GM12878 (cell line): ENCODE measurements around the gene TTC19. TPM values are rescaled to one million over a fixed set of nuclear protein-coding genes. Genes with fewer than 3 reads are reported as not detected.

Source experiments
- ATAC-seq: fragments of 200-7000 bp; cut with Tn5 transposase; 3 replicates; pipeline ENCODE4 v1.9.1; 2020; ENCODE audit warnings: mild to moderate bottlenecking, moderate library complexity
- BruUV-seq: library from RNA; stranded (reverse); fragments of 400-500 nt; replicated peaks from 2 replicates; lab custom pipeline; 2021; lab: Mats Ljungman, UMichigan
- CTCF ChIA-PET: fragments of 300-600 bp; sonication (Branson Sonifier 250); formaldehyde crosslinking; extraction: SDS; loops from one replicate; lab custom pipeline; 2021; ENCODE audit warnings: inconsistent platforms; lab: Yijun Ruan, JAX
- POLR2A ChIA-PET: fragments of 350-600 bp; formaldehyde crosslinking; extraction: SDS; loops from one replicate; lab custom pipeline; 2021; ENCODE audit warnings: inconsistent platforms; lab: Charles Lee
- RAD21 ChIA-PET: fragments of 300-600 bp; sonication (Branson Sonifier 250); formaldehyde crosslinking; loops from one replicate; lab custom pipeline; 2023; ENCODE audit warnings: antibody characterized with exemption; ENCODE audit not compliant: unreplicated experiment; lab: Charles Lee
- SMC1A ChIA-PET: fragments of 300-600 bp; sonication (Branson Sonifier 250); formaldehyde crosslinking; loops from one replicate; lab custom pipeline; 2023; ENCODE audit not compliant: unreplicated experiment, uncharacterized antibody; lab: Charles Lee
- DNase-seq: peaks from one replicate; pipeline ENCODE4 v3.0.0-alpha.2; 2011; ENCODE audit warnings: low read depth, low spot score
- FAIRE-seq: peaks from 3 replicates; lab custom pipeline; 2011; peaks lifted over from hg19 to GRCh38; lab: Jason Lieb, UNC
- H2AFZ ChIP-seq: 2 replicates; pipeline ENCODE4 v1.6.0; 2011; ENCODE audit warnings: low read depth, low read length, control low read depth; ENCODE audit not compliant: control insufficient read depth
- H3K27ac ChIP-seq: 2 replicates; pipeline ENCODE4 v1.5.1; 2011; ENCODE audit warnings: control low read depth; ENCODE audit not compliant: control insufficient read depth, insufficient read depth
- H3K27me3 ChIP-seq, 2 experiments: replicated peaks in 1 of 2; 2 replicates each; pipeline versions ENCODE4 v1.6.0 to v1.6.1; 2011; ENCODE audit warnings: low read length in 1 of 2; ENCODE audit not compliant: control insufficient read depth in 2 of 2, insufficient read depth in 2 of 2
- H3K36me3 ChIP-seq, 2 experiments: 2 replicates each; pipeline ENCODE4 v1.5.1; 2011; ENCODE audit warnings: low read length in 1 of 2; ENCODE audit not compliant: control insufficient read depth in 2 of 2, insufficient read depth in 2 of 2
- H3K4me1 ChIP-seq: 2 replicates; pipeline ENCODE4 v1.6.1; 2011; ENCODE audit warnings: mild to moderate bottlenecking, low read length, moderate library complexity, mixed read lengths; ENCODE audit not compliant: control insufficient read depth, insufficient read depth
- H3K4me2 ChIP-seq: 2 replicates; pipeline ENCODE4 v1.6.0; 2011; ENCODE audit warnings: control low read depth; ENCODE audit not compliant: control insufficient read depth, insufficient read depth
- H3K4me3 ChIP-seq: fragments of 200-600 bp; sonication (generic); 2 replicates; pipeline ENCODE4 v1.5.1; 2016
- H3K79me2 ChIP-seq: 2 replicates; pipeline ENCODE4 v1.6.0; 2011; ENCODE audit warnings: low read length; ENCODE audit not compliant: control insufficient read depth, insufficient read depth
- H3K9ac ChIP-seq: 2 replicates; pipeline ENCODE4 v1.8.0; 2011; ENCODE audit warnings: low read length, control low read depth, mixed read lengths; ENCODE audit not compliant: control insufficient read depth, insufficient read depth
- H3K9me3 ChIP-seq: replicated peaks from 3 replicates; pipeline ENCODE4 v1.5.1; 2011; ENCODE audit warnings: mild to moderate bottlenecking, low read length; ENCODE audit not compliant: control insufficient read depth, insufficient read depth
- H4K20me1 ChIP-seq: 2 replicates; pipeline ENCODE4 v1.6.0; 2011; ENCODE audit not compliant: control insufficient read depth, insufficient read depth
- BCL11A ChIP-seq: IDR thresholded peaks from 2 replicates; pipeline ENCODE4 v1.6.1; 2011; ENCODE audit warnings: low read depth, low read length
- CUX1 ChIP-seq: IDR thresholded peaks from 2 replicates; pipeline ENCODE4 v1.6.1; 2012; ENCODE audit warnings: improper control_type of control experiment, low read depth, low read length; ENCODE audit not compliant: insufficient replicate concordance
- DPF2 ChIP-seq: fragments of 450-650 bp; IDR thresholded peaks from 2 replicates; pipeline ENCODE4 v1.6.1; 2017; ENCODE audit warnings: mild to moderate bottlenecking
- ESRRA ChIP-seq: IDR thresholded peaks from 2 replicates; pipeline ENCODE4 v1.6.1; 2012; ENCODE audit warnings: mild to moderate bottlenecking, low read length, improper control_type of control experiment
- GABPA ChIP-seq: IDR thresholded peaks from 2 replicates; pipeline ENCODE4 v1.6.1; 2014; ENCODE audit warnings: antibody characterized with exemption, low read depth, mild to moderate bottlenecking, inconsistent platforms
- IKZF1 ChIP-seq: fragments of 450-650 bp; conservative IDR thresholded peaks from 2 replicates; pipeline ENCODE4 v1.6.1; 2017; ENCODE audit warnings: antibody characterized with exemption, mild to moderate bottlenecking
- JUNB ChIP-seq: IDR thresholded peaks from 2 replicates; pipeline ENCODE4 v1.6.1; 2016; ENCODE audit warnings: antibody characterized with exemption, mild to moderate bottlenecking
- MLLT1 ChIP-seq: fragments of 450-650 bp; IDR thresholded peaks from 2 replicates; pipeline ENCODE4 v1.6.1; 2016; ENCODE audit warnings: mild to moderate bottlenecking
- MTA3 ChIP-seq: IDR thresholded peaks from 2 replicates; pipeline ENCODE4 v1.6.1; 2012; ENCODE audit warnings: low read length, inconsistent platforms, borderline replicate concordance
- NFYB ChIP-seq: IDR thresholded peaks from 2 replicates; pipeline ENCODE4 v1.6.1; 2011; ENCODE audit warnings: low read depth, mild to moderate bottlenecking, low read length, improper control_type of control experiment, moderate library complexity; ENCODE audit not compliant: insufficient read depth
- NR2C2 ChIP-seq: IDR thresholded peaks from 2 replicates; pipeline ENCODE4 v1.6.1; 2011; ENCODE audit warnings: borderline replicate concordance, low read depth; ENCODE audit not compliant: control insufficient read depth, insufficient read length
- PAX5 ChIP-seq: IDR thresholded peaks from 2 replicates; pipeline ENCODE4 v1.6.1; 2011; ENCODE audit warnings: low read depth, low read length, borderline replicate concordance
- SREBF1 ChIP-seq: IDR thresholded peaks from 2 replicates; pipeline ENCODE4 v1.6.1; 2012; ENCODE audit warnings: mild to moderate bottlenecking, low read length
- ZBTB40 ChIP-seq: fragments of 450-650 bp; IDR thresholded peaks from 2 replicates; pipeline ENCODE4 v1.6.1; 2016; ENCODE audit warnings: mild to moderate bottlenecking, moderate library complexity, borderline replicate concordance
- ZNF24 ChIP-seq: fragments of 450-650 bp; IDR thresholded peaks from 2 replicates; pipeline ENCODE4 v1.6.1; 2017; ENCODE audit warnings: antibody characterized with exemption, mild to moderate bottlenecking
- WGBS: methylation state at CpG from one replicate; pipeline ENCODE4 v1.1.6; 2016; ENCODE audit warnings: low lambda C conversion rate; ENCODE audit not compliant: insufficient replicate concordance, insufficient coverage; ENCODE audit errors: missing lambda C conversion rate; 5-methylcytosine and 5-hydroxymethylcytosine counted together
- in situ Hi-C: fragments of 300-500 bp; cut with MboI; formaldehyde crosslinking; loops from 9 replicates; pipeline ENCODE4 v1.14.3; 2018; ENCODE audit warnings: mixed read lengths
- intact Hi-C: fragments of 100-400 bp; cut with micrococcal nuclease; formaldehyde crosslinking; loops from one replicate; pipeline ENCODE4 v1.14.2; 2022; ENCODE audit not compliant: unreplicated experiment
- polyA plus RNA-seq, 11 experiments: library from polyadenylated mRNA; depleted of rRNA in 4 of 11; unstranded in 6 of 11; stranded (reverse) in 5 of 11; fragments of >200 nt; fragmentation: Nextera tagmentation in 4 of 11; fragmentation: Illumina TruSeq in 1 of 11; extraction: Ambion mirVana in 4 of 11; extraction: Trizol in 1 of 11; gene quantifications; 1 replicate in 1 of 11; 2 replicates in 10 of 11; pipeline versions ENCODE4 v1.2.1 to v1.2.3, GENCODE V29; 2011 to 2016; ENCODE audit warnings: inconsistent platforms in 2 of 11, missing spikeins in 2 of 11, low read depth in 1 of 11
- total RNA-seq, 4 experiments: library from RNA; depleted of rRNA in 3 of 4; stranded (reverse); fragments of >200 nt in 3 of 4; fragmentation: Illumina TruSeq in 1 of 4; extraction: Trizol in 1 of 4; gene quantifications; 2 replicates each; pipeline versions ENCODE4 v1.2.1 to v1.2.3, GENCODE V29; 2013 to 2021

TTC19 gene
- total and polyA plus RNA-seq, 10 of the 15 experiments (the other 5 are each of a cell fraction or from before 2014, with no cell fraction given), result 5.3 to 29.8 (median 20.1) TPM

- FAIRE-seq, result no peak
- RAD21 ChIA-PET, result no interaction called here
- intact Hi-C loops, result no loop called here
- Histone ChIP-seq H3K4me3 (no peak overlapping the region), H2AFZ (no peak overlapping the region)
- TF ChIP-seq GABPA (no peak), NFYB (no peak), PAX5 (no peak), ZBTB40 (no peak), NR2C2 (no peak), ZNF24 (no peak), BCL11A (no peak), CUX1 (no peak), MLLT1 (no peak), SREBF1 (no peak), DPF2 (no peak), IKZF1 (no peak), JUNB (no peak), ESRRA (no peak), MTA3 (no peak)
- TF ChIP-seq, all 136 proteins: peak for 0
- SMC1A ChIA-PET, result interaction anchor here (1.1 kb wide), 1 partner anchor 25 kb away, joined by 4 read pairs; no protein-coding TSS in a partner anchor
- Histone ChIP-seq H4K20me1 (0 out of 2 replicates have a peak, but pooled peaks cover 2% of the 10 kb centered on the region), H3K27ac (no peak overlapping the region), H3K4me1 (peaks cover 3% of the 10 kb centered on the region; the same call in 1 of the 2 replicates), H3K4me2 (no peak overlapping the region), H3K9ac (no peak overlapping the region), H3K36me3 (peaks cover 6 to 23% of the 10 kb centered on the region in 2 experiments), H3K27me3 (no peaks in the 10 kb centered on the region), H3K9me3 (no peaks in the 10 kb centered on the region), H3K79me2 (no peaks in the 10 kb centered on the region)
- ATAC-seq (no peak), DNase-seq (no peak)
- in situ Hi-C loops, result no loop called here
- POLR2A ChIA-PET, result no interaction called here
- 84% methylated on average over 5 of the region's 5 CpGs for WGBS
- CTCF ChIA-PET, result no interaction called here
- BruUV-seq, result no TSS peak
These were observed 27.3 kb downstream of the TTC19 start for GRCh38 chr17:16026895-16027294.
